IPS-NIHi11 (cell line): ENCODE results near the gene EDN1.

Source experiments
- DNase-seq: peaks from one replicate; pipeline ENCODE4 v3.0.0; 2012; ENCODE audit warnings: mixed read lengths, low spot score

The EDN1 gene

DNA sequence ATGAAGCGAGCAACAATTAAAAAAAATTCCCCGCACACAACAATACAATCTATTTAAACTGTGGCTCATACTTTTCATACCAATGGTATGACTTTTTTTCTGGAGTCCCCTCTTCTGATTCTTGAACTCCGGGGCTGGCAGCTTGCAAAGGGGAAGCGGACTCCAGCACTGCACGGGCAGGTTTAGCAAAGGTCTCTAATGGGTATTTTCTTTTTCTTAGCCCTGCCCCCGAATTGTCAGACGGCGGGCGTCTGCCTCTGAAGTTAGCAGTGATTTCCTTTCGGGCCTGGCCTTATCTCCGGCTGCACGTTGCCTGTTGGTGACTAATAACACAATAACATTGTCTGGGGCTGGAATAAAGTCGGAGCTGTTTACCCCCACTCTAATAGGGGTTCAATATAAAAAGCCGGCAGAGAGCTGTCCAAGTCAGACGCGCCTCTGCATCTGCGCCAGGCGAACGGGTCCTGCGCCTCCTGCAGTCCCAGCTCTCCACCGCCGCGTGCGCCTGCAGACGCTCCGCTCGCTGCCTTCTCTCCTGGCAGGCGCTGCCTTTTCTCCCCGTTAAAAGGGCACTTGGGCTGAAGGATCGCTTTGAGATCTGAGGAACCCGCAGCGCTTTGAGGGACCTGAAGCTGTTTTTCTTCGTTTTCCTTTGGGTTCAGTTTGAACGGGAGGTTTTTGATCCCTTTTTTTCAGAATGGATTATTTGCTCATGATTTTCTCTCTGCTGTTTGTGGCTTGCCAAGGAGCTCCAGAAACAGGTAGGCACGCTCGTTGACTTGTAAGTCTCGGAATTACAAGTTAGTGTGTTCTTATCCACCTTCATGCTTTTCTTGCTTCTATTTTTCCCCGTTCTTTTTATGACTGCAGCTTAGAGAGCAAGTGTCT, at the start of gene EDN1:
Gene EDN1, plus strand, starts transcription at position 429 of the 888 bp plus-strand sequence. Its CDS starts 269 bp downstream, at position 698.
- DNase-seq: peak; percentile 77

DNA sequence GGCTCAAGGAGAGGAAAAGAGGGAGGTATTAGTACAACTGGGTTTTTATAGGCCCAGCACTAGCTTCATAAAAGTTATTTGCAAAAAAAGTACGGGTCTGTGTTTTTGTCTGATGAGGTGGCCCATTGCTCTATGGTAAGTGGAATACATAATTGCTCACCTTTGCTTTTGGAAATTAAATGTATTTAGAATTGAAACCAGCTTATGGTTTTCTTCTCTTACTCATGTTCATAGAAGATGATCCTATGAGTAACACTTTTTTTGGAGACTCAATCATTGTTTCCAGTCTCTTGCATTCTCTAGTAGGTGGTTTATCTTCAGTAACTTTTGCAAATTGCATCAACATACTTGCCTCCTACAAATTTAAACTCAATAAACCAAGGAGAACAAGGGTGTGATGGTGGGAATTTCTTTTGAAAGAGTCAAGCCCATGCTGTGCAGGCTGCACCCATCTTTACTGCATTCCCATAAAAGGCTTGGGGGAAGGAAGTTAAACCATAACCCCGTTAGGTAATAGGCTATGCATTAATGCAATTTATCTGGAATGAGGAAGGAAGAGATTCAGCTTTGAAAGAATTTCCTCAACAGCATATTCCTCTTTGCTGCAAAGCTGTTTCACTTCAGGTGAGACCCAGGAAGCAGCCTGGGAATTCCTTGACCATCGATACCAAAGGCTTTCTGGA, 48.5 kb upstream of the EDN1 start:
- DNase-seq: no peak

- DNase-seq: no peak
These were observed 47.0 kb upstream of the EDN1 start for GRCh38 chr6:12243169-12243568.

DNA sequence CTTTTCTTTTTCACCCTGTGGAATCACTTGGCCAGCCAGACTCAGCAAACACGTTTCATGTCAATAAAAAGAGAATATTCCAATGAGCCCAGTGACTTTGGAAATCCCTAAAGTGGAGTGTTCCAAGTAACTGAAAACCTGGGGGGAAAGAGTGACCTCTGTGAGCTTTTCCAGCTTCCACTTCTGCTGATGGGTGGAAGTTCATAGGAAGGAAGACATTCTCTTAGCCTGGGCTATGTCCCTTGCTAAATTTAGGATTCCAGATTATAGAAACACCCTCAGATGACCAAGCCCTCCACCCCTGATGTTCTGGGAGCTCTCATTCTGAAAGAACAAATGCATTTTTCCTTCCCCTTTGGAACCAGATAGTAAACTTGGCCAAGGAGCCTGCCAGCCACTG, 44.8 kb upstream of the EDN1 start:
- no peak for DNase-seq

- DNase-seq: no peak
These were observed 44.1 kb upstream of the EDN1 start for GRCh38 chr6:12245763-12246718.

DNA sequence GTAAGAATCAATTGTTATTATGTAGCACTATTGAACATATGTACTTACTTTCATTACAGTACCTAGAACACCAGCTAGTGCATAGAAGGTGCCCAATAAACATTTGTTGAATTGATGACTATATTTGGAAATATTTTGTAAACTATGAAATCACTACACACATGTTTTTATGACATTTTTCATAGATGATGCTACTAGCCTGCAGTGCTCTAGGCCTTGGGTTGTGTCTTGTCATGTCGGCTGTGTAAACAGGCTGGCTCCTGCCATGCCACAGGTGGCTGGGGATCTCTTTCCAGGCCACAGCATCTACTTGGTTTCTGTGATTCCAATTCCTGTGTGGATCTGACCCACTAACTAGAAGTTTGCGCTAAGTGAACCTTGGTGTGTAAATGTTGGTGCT, 43.3 kb upstream of the EDN1 start:
- no peak for DNase-seq

- DNase-seq: no peak
These were observed 40.4 kb upstream of the EDN1 start for GRCh38 chr6:12249541-12250382.

GRCh38 chr6:12250383-12250770, 39.8 kb upstream of the EDN1 start:
- DNase-seq: no peak

DNA sequence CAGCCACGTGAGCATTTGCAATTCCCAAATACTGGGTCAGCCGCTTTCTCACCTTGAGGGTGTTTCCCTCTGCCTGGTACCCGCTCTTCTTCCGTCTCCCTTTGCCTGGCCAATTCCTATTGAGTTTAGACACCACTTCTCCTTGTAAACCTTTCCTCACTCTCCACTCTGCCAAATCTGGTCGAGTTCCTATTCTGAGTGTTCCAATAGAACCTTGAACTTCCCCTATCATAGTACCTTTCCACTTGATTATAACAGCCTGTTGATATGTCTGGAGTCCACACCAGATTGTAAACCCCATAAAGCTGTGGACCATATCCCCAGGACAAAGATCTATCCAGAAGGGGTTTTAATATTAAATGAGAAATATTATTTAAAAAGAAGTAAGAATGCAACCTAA, 36.0 kb upstream of the EDN1 start:
- no peak for DNase-seq

DNA sequence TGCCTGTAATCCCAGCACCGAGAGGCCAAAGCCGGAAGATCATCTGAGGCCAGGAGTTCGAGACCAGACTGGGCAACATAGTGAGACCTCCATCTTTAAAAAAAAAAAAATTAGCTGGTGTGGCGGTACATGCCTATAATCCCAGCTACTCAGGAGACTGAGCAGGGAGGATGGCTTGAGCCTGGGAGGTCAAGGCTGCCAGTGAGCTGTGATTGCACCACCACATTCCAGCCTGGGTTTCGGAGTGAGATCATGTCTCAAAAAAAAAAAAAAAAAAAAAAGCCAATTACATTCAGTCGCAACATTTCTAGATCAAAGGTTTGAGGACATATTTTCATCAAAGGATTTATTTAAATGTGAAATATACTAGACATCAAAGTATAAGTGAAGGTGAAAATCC, 32.0 kb upstream of the EDN1 start:
- no peak for DNase-seq

GRCh38 chr6:12258591-12259075, 31.5 kb upstream of the EDN1 start:
- DNase-seq: no peak

DNA sequence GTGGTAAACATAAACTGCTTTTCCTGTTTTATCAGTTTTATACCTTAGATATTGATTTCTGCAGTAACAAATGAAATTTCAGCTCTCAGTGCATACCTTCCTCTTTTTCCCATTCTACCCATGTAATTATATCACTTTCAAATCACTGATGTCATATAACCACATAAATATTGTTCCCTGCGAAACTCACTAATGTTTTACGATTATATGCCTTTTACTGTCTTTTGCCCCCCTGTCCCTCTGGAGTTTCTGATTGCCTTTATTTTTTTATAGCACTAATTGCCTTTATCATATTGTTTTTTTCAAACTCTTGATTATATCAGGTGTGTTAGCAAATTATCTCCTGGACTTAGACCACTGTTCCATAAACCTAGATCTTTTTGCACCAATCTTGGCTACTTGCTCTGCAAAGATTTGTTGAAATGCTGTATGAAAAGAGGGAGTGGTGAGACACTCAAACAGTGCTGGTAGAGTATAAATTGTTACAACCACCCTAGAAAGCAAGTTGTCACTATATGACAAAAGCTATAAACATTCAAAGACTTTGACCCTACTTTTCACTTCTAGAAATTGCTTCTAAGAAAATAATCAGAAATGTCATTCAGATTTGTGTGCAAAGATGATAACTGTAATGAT, 29.6 kb upstream of the EDN1 start:
- no peak for DNase-seq

- DNase-seq: no peak
These were observed 28.7 kb upstream of the EDN1 start for GRCh38 chr6:12261502-12261901.

DNA sequence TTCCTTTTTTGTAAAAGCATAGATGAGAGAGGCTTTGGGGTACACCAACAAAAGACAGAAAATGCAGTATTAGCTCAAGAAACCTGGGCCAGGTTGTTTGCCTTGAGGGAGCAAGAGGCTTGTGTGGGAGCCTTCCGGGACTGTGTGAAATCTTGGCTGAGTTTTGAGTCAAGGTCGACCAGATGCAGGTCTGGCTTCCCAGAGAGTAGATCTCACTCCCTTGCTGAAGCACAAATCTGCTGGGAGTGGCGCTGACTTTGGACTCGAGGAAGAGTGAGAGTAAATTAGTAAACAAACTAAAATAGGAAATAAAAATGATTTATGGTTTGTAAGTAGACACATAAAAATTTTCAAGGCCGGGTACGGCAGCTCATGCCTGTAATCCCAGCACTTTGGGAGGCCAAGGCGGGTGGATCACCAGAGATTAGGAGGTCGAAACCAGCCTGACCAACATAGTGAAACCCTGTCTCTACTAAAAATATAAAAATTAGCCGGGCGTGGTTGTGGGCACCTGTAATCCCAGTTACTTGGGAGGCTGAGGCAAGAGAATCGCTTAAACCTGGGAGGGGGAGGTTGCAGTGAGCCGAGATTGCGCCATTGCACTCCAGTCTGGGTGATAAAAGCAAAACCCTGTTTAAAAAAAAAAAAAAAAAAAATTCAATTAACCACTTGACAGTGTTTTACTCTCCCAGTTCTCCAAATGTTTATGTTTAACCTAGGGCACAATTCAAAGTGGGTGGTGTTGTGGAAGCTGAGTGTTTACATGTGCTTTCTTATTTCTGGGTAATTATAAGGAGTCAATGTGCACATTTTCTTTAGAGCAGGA, 27.7 kb upstream of the EDN1 start:
- no peak for DNase-seq

- DNase-seq: no peak
These were observed 26.8 kb upstream of the EDN1 start for GRCh38 chr6:12263403-12263802.

GRCh38 chr6:12264671-12265070, 25.5 kb upstream of the EDN1 start:
- DNase-seq: no peak

- no peak for DNase-seq
These were observed 24.9 kb upstream of the EDN1 start for GRCh38 chr6:12265296-12265695.

DNA sequence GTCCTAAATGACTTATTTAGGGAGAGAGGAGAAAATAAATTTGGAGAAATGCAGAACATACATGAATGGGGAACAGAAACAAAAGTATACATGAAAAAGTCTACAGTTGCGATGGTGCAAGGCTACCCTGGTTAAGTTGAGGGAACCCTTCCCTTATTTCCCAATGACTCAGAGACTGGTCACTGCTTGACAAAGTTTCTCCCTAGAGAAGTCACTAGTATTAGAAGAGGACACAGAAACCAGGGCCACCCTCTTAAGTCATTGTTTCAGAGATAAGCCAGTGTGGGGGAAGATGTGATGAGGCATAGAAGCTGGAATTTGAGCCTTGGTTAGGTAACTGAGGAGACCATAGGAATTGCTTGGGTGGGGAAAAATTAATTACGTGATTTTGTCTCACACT, 24.4 kb upstream of the EDN1 start:
- no peak for DNase-seq

DNA sequence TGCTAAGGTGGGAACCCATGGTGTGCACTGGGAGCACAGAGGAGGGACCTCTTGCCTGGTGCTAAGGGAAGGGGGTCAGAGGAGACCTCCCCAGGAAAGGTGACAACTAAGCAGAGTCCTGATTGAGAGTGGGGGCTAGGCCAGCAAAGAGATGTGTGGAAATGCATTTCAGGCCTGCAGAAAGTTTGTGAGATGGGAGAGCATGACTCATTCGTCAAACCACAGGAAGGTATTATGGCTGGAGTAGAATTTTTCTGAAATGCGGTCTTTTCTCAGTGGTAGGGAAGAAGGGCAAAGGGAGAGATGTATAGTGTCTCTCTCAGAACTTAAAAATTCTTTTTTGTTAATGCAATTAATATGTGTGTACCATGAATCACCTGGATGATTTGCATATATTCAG, 23.6 kb upstream of the EDN1 start:
- DNase-seq: no peak

DNA sequence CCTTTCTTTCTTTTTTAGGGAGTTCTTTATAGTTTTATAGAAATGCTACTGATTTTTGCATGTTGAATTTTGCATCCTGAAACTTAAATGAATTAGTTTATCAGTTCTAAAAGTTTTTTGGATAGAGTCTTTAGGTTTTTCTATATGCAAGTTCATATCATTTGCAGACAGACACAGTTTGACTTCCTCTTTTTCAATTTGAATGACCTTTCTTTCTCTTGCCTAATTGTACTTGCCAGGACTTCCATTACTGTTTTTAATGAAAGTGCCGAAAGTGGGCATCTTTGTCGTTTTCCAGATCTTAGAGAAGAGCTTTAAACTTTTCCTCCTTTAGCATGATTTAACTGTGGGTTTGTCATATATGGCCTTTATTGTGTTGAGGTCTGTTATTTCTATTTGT, 21.1 kb upstream of the EDN1 start:
- DNase-seq: no peak
